ENCODE measurements around the gene TTC39B.

The TTC39B gene

GRCh38 chr9:15142878-15143534, 164.0 kb downstream of the TTC39B start:
- Histone ChIP-seq H3K9ac (ENCODE audit: insufficient read length) (no peak overlapping the region), H3K4me3 (no peak overlapping the region), H3K36me3 (ENCODE audit: insufficient read depth, low read length) (no peaks in the 10 kb centered on the region), H3K27ac (no peak overlapping the region), H3K9me3 (ENCODE audit: low read depth, low read length) (no peaks in the 10 kb centered on the region)
- DNase-seq (ENCODE audit: low read depth, low spot score): peak; percentile 79
- TF ChIP-seq POLR2AphosphoS5 (IDR thresholded peaks at IDR 0.05; ENCODE audit: borderline replicate concordance, low read depth, low read length) (no peak), EZH2 (IDR thresholded peaks at IDR 0.05) (no peak), FOXP2 (optimal IDR thresholded peaks at IDR 0.05; ENCODE audit: control extremely low read depth, extremely low read length, insufficient read depth) (no peak)

GRCh38 chr9:15140051-15140450, 167.0 kb downstream of the TTC39B start:
- Histone ChIP-seq H3K9me3 (ENCODE audit: low read depth, low read length) (no peaks in the 10 kb centered on the region), H3K9ac (ENCODE audit: insufficient read length) (peak overlapping the region; percentile 58), H3K36me3 (ENCODE audit: insufficient read depth, low read length) (no peaks in the 10 kb centered on the region), H3K27ac (peak overlapping the region; percentile 63), H3K4me3 (peak overlapping the region; percentile 19; the same call in 1 of the 2 replicates)
- no peak for DNase-seq (ENCODE audit: low read depth, low spot score)
- TF ChIP-seq POLR2AphosphoS5 (IDR thresholded peaks at IDR 0.05; ENCODE audit: borderline replicate concordance, low read depth, low read length) (no peak), EZH2 (IDR thresholded peaks at IDR 0.05) (no peak), FOXP2 (optimal IDR thresholded peaks at IDR 0.05; ENCODE audit: control extremely low read depth, extremely low read length, insufficient read depth) (no peak)

GRCh38 chr9:15139469-15139868, 167.5 kb downstream of the TTC39B start:
- peak overlapping the region; percentile 63; the same call in 1 of the 2 replicates for H3K27ac ChIP-seq

GRCh38 chr9:15138357-15138686, 168.7 kb downstream of the TTC39B start:
- TF ChIP-seq FOXP2 (optimal IDR thresholded peaks at IDR 0.05; ENCODE audit: control extremely low read depth, extremely low read length, insufficient read depth): no peak
- TF ChIP-seq POLR2AphosphoS5 (IDR thresholded peaks at IDR 0.05; ENCODE audit: borderline replicate concordance, low read depth, low read length): no peak
- TF ChIP-seq EZH2 (IDR thresholded peaks at IDR 0.05): no peak
- H3K4me3 ChIP-seq: no peak overlapping the region
- no peak for DNase-seq (ENCODE audit: low read depth, low spot score)

More at GRCh38 chr9:15139469-15139868, 167.5 kb downstream of the TTC39B start:
- H3K9me3 ChIP-seq (ENCODE audit: low read depth, low read length): no peaks in the 10 kb centered on the region
- H3K4me3 ChIP-seq: no peak overlapping the region
- TF ChIP-seq POLR2AphosphoS5 (IDR thresholded peaks at IDR 0.05; ENCODE audit: borderline replicate concordance, low read depth, low read length) (no peak), FOXP2 (optimal IDR thresholded peaks at IDR 0.05; ENCODE audit: control extremely low read depth, extremely low read length, insufficient read depth) (no peak), EZH2 (IDR thresholded peaks at IDR 0.05) (no peak)
- H3K36me3 ChIP-seq (ENCODE audit: insufficient read depth, low read length): no peaks in the 10 kb centered on the region
- DNase-seq (ENCODE audit: low read depth, low spot score): no peak
- H3K9ac ChIP-seq (ENCODE audit: insufficient read length): peak overlapping the region; percentile 58

GRCh38 chr9:15137658-15138356, 169.2 kb downstream of the TTC39B start:
- no peak for DNase-seq (ENCODE audit: low read depth, low spot score)
- H3K4me3 ChIP-seq: no peak overlapping the region
- H3K36me3 ChIP-seq (ENCODE audit: insufficient read depth, low read length): no peaks in the 10 kb centered on the region
- H3K27ac ChIP-seq: no peak overlapping the region
- no peak overlapping the region for H3K9ac ChIP-seq (ENCODE audit: insufficient read length)
- TF ChIP-seq POLR2AphosphoS5 (IDR thresholded peaks at IDR 0.05; ENCODE audit: borderline replicate concordance, low read depth, low read length) (no peak), EZH2 (IDR thresholded peaks at IDR 0.05) (no peak), FOXP2 (optimal IDR thresholded peaks at IDR 0.05; ENCODE audit: control extremely low read depth, extremely low read length, insufficient read depth) (no peak)
- H3K9me3 ChIP-seq (ENCODE audit: low read depth, low read length): no peaks in the 10 kb centered on the region

More at GRCh38 chr9:15138357-15138686, 168.7 kb downstream of the TTC39B start:
- no peak overlapping the region for H3K9ac ChIP-seq (ENCODE audit: insufficient read length)
- no peaks in the 10 kb centered on the region for H3K36me3 ChIP-seq (ENCODE audit: insufficient read depth, low read length)
- no peak overlapping the region for H3K27ac ChIP-seq
- no peaks in the 10 kb centered on the region for H3K9me3 ChIP-seq (ENCODE audit: low read depth, low read length)

- Histone ChIP-seq H3K4me3 (no peak overlapping the region), H3K9ac (ENCODE audit: insufficient read length) (peak overlapping the region; percentile 49), H3K27ac (peak overlapping the region; percentile 96), H3K9me3 (ENCODE audit: low read depth, low read length) (no peaks in the 10 kb centered on the region), H3K36me3 (ENCODE audit: insufficient read depth, low read length) (no peaks in the 10 kb centered on the region)
- no peak for TF ChIP-seq POLR2AphosphoS5 (IDR thresholded peaks at IDR 0.05; ENCODE audit: borderline replicate concordance, low read depth, low read length)
- no peak for TF ChIP-seq FOXP2 (optimal IDR thresholded peaks at IDR 0.05; ENCODE audit: control extremely low read depth, extremely low read length, insufficient read depth)
- TF ChIP-seq EZH2 (IDR thresholded peaks at IDR 0.05): no peak
- DNase-seq (ENCODE audit: low read depth, low spot score): no peak
These were observed 169.9 kb downstream of the TTC39B start for GRCh38 chr9:15137089-15137488.

- no peak overlapping the region for H3K4me3 ChIP-seq
- TF ChIP-seq FOXP2 (optimal IDR thresholded peaks at IDR 0.05; ENCODE audit: control extremely low read depth, extremely low read length, insufficient read depth) (no peak), EZH2 (IDR thresholded peaks at IDR 0.05) (no peak), POLR2AphosphoS5 (IDR thresholded peaks at IDR 0.05; ENCODE audit: borderline replicate concordance, low read depth, low read length) (no peak)
- no peak for DNase-seq (ENCODE audit: low read depth, low spot score)
- no peaks in the 10 kb centered on the region for H3K9me3 ChIP-seq (ENCODE audit: low read depth, low read length)
- peak overlapping the region; percentile 96 for H3K27ac ChIP-seq
- peak overlapping the region; percentile 49 for H3K9ac ChIP-seq (ENCODE audit: insufficient read length)
- H3K36me3 ChIP-seq (ENCODE audit: insufficient read depth, low read length): no peaks in the 10 kb centered on the region
These were observed 170.4 kb downstream of the TTC39B start for GRCh38 chr9:15136646-15137045.

GRCh38 chr9:15135164-15135792, 171.7 kb downstream of the TTC39B start:
- Histone ChIP-seq H3K36me3 (ENCODE audit: insufficient read depth, low read length) (no peaks in the 10 kb centered on the region), H3K4me3 (peak overlapping the region; percentile 69), H3K9me3 (ENCODE audit: low read depth, low read length) (no peaks in the 10 kb centered on the region), H3K27ac (peak overlapping the region; percentile 96), H3K9ac (ENCODE audit: insufficient read length) (peak overlapping the region; percentile 87)
- TF ChIP-seq EZH2 (IDR thresholded peaks at IDR 0.05) (no peak), FOXP2 (optimal IDR thresholded peaks at IDR 0.05; ENCODE audit: control extremely low read depth, extremely low read length, insufficient read depth) (peak; percentile 96)
- peak; percentile 97 for DNase-seq (ENCODE audit: low read depth, low spot score)
